HS-5 (cell line): ENCODE data around the gene NCL.

Experiments used
- DNase-seq: peaks from one replicate; pipeline ENCODE4 v3.0.0-alpha.2; 2012; ENCODE audit warnings: low read depth

The NCL gene

DNA sequence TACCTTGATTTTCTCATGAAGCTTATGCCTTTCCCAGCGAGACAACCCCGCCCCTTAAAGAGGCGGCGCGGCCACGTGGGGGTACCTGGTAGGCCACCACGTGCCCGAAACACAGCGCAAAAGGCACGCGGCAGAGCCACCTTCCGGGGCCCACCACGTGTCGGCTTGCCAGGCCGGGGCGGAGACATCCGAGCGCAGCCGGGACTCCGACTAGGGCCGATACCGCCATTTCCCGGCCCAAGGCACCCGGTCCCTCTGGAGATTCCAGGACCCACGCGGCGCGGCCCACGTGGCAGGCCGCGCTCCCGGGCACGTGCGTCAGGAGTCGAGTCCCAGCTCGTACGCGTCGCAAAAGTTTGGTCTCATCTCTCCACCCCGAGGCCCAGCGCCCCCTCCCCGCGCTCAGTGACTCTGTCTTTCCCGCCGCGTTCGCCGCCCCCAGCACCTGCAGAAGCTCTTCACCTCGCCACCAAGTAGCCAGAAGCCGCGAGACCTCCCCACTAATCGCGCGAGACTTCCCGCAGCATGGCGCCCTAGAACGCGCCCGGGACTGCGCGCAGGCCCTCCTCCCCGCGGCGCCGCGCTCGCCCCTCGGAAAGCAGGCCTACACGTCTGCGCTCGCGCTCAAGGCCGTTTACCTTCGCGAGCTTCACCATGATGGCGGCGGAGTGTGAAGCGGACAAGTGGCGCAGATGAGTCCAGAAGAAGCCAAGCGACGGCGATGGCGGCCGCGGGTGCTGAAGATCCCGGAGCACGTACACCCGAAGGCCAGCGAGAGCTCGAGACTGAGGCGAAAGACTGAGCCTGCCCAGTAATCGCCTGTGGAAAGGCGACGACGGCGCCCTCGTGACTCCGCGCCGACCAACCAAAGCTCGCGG is at the start of gene NCL:
Gene NCL (minus strand): TSS at position 787 of the 878 bp plus-strand sequence. CDS start 131 bp downstream, at position 656.
- DNase-seq, result peak; percentile 88

- DNase-seq, result no peak
These were observed 49.5 kb upstream of the NCL start for GRCh38 chr2:231513746-231514224.

DNA sequence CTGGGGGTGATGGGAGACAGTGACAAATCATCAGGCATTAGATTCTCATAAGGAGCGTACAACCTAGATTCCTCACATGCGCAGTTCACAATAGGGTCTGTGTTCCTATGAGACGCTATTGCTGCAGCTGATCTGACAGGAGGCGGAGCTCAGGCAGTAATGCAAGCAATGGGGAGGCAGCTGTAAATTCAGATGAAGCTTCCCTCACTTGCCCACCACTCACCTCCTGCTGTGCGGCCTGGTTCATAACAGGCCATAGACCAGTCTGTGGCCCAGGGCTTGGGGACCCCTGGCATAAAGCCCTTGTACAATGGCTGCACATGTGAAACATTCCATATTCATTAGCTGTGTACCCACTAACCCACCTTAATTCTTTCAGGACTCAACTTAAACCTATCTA is 47.9 kb upstream of the NCL start:
- DNase-seq, result no peak

DNA sequence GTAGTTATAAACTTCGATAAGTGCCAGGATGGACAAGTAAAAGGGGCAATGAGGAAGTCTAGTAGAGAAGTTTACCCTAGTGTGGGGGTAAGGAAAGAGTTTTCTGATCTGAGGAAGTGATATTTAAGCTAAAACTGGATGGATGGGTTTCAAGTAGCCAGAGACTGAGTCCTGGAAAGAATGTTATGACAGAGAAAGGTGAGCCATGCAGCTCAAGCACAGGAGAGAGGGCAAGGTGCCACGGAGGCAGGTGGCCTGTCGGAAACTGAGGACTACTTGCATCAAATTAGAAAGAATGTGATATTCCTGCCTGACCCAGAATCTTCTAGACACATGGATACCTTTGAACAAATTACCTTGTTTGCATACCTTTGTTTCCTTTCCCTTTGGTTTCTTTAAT is 39.5 kb upstream of the NCL start:
- no peak for DNase-seq

GRCh38 chr2:231502596-231502995 is 38.3 kb upstream of the NCL start:
- no peak for DNase-seq

GRCh38 chr2:231497651-231498050 is 33.4 kb upstream of the NCL start:
- DNase-seq, result no peak

DNA sequence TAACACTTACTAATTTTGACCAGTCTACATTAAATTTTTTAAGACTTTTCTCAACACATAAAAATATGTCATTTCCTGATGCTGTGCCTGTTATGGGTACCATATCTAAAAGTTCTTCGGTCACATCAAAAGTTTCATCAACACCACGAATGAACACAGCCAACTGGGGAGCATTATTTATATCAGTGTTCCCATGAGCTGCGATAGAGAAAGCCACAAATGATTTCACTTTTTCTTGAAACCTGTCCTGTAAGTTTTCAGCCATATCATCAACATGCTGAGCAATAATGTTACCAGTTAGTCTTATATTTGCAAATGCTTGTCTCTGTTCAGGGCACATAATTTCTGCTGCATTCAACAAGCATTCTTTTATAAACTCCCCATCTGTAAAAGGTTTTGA is 30.4 kb upstream of the NCL start:
- DNase-seq, result no peak

GRCh38 chr2:231490801-231491200 is 26.5 kb upstream of the NCL start:
- DNase-seq, result no peak

DNA sequence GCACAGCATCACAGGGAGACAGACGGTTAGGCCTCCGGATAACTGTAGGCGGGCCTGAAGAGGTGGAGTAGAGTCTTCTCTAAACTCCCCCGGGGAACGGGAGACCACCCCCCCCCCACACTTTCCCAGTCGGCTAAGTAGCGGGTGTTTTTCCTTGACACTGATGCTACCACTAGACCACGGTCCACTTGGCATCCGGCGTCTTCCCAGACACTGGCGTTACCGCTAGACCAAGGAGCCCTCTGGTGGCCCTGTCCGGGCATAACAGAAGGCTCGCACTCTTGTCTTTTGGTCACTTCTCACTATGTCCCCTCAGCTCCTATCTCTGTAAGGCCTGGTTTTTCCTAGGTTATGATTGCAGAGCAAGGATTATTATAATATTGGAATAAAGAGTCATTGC is 25.7 kb upstream of the NCL start:
- no peak for DNase-seq

DNA sequence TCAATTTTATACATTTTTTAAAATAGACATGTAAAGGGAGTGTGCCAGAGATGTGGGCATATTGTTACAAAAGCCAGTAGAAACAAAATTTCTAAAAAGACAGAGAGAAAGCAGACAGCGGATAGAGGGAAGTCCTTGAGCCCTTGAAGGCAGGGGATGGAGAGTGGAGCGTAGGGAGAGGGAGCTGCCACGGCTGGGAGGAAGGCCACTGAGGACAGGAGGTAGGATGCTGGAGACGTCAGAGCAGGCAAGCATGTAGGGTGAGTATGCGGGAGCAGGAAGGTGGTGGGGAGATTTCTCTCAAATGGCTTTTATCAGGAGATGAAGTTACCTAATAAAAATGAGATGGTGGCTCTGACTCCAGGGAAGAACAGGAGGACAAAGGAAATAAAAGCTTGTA is 24.0 kb upstream of the NCL start:
- no peak for DNase-seq

DNA sequence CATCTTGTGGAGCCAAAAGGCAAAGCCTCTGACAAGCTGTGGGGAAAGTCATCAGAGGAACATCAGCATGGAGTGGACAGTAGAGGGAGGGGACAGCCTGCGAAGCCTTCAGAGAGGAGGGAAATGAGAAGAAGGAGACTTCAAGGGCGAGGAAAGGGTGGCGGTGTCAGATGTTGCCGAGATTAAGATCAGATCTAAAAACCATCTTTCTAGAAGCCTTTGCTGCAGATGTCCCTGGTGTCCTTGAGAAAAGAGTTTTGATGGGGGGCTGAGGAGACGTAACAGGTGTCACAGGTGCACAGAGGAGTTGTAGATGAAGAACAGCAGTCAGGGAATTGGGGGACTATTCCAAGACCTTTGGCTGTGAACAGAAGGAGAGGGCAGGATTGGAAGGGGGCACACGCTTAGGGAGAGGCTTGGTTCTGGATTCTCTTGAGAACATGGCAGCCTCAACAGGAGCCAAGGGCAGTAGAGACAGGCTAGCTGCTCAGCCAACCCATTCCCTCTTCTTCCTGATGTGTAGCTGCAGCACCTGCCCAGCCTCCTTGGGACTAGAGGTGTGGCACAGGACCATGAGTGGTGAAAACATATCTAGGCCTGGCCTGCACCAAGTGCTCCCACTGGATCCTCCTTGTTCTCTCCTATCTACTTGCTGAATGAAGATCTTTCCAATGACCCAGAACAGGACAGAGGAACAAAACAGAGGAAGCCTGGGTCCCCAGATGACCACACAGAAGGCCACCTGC is 22.7 kb upstream of the NCL start:
- no peak for DNase-seq

DNA sequence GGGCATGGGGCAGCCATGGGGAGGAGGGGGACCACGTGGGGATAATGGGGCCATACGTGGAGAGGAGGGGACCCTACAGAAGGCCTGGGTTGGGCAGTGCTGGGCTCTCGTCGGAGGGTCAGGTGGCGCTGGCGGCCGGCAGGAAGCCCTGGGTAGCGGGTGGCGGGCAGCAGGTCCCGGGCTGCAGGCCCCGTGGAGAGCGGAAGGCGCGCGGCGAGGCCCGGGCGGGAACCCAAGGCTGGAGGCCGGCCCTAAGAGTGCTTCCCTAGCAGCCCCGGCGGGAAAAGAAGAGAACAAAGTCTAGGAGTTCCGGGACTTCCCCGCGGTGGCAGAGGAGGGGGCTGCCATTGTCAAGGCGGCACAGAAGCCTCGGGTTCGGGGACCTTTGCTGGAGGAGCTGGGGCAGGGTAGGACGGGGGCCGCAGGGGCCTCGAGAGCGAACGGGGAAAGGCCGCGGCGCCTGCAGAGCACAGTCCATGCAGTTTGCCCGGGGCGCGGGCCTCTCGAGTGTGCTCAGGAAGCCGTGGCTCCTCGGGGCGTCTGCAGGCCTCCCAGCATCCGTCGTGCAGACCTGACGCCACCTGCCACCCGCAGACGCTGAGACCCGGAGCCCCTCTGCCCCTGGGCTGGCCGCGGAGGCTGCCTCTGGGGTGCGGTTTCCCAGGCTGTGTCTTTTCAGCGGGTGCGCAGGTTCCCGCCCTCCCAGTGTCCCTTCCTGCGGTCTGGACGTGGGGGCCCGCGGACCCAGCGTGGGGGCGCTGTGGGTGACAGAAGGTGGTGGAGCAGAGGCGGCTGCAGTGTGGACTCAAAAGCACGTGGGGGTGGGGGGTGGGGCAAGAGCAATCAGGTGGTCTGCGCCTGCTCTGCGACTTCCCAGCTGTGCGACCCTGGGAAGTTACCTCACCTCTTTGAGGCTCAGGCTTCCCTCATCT is 19.4 kb upstream of the NCL start:
- no peak for DNase-seq

- DNase-seq, result peak; percentile 19
These were observed 18.6 kb upstream of the NCL start for GRCh38 chr2:231482806-231483391.

GRCh38 chr2:231480781-231481180 is 16.5 kb upstream of the NCL start:
- no peak for DNase-seq

DNA sequence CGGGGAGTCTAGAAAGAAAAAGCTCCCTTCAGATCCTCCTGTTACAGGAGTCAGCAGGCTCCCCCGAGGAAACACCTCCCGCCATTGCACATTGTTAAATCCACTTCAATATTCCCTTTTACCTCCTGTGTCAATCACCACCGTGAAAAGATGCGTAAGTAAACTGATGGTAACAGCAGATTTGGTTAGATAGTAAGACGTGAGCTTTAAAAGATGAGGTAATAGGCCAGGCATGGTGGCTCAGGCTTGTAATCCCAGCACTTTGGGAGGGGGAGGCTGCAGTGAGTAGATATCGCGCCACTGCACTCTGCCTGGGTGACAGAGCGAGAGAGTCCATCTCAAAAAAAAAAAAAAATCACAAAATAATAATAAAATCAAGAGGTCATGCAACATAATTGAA is 15.2 kb upstream of the NCL start:
- DNase-seq, result no peak

- DNase-seq, result no peak
These were observed 12.6 kb upstream of the NCL start for GRCh38 chr2:231476920-231477319.

GRCh38 chr2:231475965-231476364 is 11.7 kb upstream of the NCL start:
- no peak for DNase-seq

DNA sequence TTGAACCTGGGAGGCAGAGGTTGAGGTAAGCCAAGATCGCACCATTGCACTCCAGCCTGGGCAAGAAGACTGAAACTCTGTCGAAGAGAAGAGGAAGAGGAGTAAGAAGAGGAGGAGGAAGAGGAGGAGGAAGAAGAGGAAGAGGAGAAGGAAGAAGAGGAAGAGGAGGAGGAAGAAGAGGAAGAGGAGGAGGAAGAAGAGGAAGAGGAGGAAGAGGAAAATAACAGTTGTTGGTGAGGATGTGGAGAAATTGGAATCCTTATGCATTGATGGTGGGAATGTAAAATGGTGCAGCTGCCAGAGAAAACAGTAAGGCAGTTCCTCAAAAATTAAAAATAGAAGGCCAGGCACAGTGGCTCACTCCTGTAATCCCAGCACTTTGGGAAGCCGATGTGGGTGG is 8.5 kb upstream of the NCL start:
- DNase-seq, result no peak

GRCh38 chr2:231470246-231470900 is 6.1 kb upstream of the NCL start:
- DNase-seq, result no peak

GRCh38 chr2:231469583-231469950 is 5.3 kb upstream of the NCL start:
- DNase-seq, result no peak
